Measurements from ENCODE around the gene TMTC1. TPM values are rescaled to one million over a fixed set of nuclear protein-coding genes. Genes with fewer than 3 reads are reported as not detected.

The TMTC1 gene
- total and polyA plus RNA-seq, 2 of the 8 experiments (the other 6 are each of a cell fraction or from before 2014, with no cell fraction given), result 15.4 to 20.8 TPM

DNA sequence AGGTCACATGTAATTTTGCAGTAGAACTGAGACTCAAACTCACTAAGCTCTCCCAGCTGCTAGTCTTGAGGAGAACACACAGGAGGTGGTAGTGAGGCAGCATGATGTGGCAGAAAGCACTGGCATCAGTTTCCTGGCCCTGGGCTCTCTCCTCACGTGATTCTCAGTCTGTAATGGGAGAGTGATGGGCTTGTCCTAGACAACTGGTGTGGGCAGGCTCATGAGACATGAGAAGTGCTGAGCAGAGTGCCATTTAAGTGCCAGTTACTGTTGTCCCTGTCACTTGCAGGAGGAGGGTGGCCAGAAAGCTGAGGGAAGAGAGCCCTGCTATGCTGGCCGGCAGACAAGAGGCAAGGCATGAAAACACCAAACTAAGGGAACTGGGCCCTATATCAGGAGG, 237.7 kb downstream of the TMTC1 start (continued):
- no peak for TF ChIP-seq TAF1 (IDR thresholded peaks at IDR 0.05; ENCODE audit: low read depth, low read length)
- TF ChIP-seq YY1 (IDR thresholded peaks at IDR 0.05; ENCODE audit: low read depth, low read length), result no peak
- TF ChIP-seq, protein P1, sequence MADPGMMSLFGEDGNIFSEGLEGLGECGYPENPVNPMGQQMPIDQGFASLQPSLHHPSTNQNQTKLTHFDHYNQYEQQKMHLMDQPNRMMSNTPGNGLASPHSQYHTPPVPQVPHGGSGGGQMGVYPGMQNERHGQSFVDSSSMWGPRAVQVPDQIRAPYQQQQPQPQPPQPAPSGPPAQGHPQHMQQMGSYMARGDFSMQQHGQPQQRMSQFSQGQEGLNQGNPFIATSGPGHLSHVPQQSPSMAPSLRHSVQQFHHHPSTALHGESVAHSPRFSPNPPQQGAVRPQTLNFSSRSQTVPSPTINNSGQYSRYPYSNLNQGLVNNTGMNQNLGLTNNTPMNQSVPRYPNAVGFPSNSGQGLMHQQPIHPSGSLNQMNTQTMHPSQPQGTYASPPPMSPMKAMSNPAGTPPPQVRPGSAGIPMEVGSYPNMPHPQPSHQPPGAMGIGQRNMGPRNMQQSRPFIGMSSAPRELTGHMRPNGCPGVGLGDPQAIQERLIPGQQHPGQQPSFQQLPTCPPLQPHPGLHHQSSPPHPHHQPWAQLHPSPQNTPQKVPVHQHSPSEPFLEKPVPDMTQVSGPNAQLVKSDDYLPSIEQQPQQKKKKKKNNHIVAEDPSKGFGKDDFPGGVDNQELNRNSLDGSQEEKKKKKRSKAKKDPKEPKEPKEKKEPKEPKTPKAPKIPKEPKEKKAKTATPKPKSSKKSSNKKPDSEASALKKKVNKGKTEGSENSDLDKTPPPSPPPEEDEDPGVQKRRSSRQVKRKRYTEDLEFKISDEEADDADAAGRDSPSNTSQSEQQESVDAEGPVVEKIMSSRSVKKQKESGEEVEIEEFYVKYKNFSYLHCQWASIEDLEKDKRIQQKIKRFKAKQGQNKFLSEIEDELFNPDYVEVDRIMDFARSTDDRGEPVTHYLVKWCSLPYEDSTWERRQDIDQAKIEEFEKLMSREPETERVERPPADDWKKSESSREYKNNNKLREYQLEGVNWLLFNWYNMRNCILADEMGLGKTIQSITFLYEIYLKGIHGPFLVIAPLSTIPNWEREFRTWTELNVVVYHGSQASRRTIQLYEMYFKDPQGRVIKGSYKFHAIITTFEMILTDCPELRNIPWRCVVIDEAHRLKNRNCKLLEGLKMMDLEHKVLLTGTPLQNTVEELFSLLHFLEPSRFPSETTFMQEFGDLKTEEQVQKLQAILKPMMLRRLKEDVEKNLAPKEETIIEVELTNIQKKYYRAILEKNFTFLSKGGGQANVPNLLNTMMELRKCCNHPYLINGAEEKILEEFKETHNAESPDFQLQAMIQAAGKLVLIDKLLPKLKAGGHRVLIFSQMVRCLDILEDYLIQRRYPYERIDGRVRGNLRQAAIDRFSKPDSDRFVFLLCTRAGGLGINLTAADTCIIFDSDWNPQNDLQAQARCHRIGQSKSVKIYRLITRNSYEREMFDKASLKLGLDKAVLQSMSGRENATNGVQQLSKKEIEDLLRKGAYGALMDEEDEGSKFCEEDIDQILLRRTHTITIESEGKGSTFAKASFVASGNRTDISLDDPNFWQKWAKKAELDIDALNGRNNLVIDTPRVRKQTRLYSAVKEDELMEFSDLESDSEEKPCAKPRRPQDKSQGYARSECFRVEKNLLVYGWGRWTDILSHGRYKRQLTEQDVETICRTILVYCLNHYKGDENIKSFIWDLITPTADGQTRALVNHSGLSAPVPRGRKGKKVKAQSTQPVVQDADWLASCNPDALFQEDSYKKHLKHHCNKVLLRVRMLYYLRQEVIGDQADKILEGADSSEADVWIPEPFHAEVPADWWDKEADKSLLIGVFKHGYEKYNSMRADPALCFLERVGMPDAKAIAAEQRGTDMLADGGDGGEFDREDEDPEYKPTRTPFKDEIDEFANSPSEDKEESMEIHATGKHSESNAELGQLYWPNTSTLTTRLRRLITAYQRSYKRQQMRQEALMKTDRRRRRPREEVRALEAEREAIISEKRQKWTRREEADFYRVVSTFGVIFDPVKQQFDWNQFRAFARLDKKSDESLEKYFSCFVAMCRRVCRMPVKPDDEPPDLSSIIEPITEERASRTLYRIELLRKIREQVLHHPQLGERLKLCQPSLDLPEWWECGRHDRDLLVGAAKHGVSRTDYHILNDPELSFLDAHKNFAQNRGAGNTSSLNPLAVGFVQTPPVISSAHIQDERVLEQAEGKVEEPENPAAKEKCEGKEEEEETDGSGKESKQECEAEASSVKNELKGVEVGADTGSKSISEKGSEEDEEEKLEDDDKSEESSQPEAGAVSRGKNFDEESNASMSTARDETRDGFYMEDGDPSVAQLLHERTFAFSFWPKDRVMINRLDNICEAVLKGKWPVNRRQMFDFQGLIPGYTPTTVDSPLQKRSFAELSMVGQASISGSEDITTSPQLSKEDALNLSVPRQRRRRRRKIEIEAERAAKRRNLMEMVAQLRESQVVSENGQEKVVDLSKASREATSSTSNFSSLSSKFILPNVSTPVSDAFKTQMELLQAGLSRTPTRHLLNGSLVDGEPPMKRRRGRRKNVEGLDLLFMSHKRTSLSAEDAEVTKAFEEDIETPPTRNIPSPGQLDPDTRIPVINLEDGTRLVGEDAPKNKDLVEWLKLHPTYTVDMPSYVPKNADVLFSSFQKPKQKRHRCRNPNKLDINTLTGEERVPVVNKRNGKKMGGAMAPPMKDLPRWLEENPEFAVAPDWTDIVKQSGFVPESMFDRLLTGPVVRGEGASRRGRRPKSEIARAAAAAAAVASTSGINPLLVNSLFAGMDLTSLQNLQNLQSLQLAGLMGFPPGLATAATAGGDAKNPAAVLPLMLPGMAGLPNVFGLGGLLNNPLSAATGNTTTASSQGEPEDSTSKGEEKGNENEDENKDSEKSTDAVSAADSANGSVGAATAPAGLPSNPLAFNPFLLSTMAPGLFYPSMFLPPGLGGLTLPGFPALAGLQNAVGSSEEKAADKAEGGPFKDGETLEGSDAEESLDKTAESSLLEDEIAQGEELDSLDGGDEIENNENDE (IDR thresholded peaks at IDR 0.05; ENCODE audit: insufficient replicate concordance, low read length), result no peak
- TF ChIP-seq FOSL1 (IDR thresholded peaks at IDR 0.05; ENCODE audit: insufficient read depth, low read depth, low read length), result no peak
- TF ChIP-seq POLR2AphosphoS5 (IDR thresholded peaks at IDR 0.05; ENCODE audit: low read depth, low read length), result no peak
- TF ChIP-seq EGR1 (IDR thresholded peaks at IDR 0.05; ENCODE audit: borderline replicate concordance, low read depth, low read length), result no peak
- TF ChIP-seq EZH2 (IDR thresholded peaks at IDR 0.05; ENCODE audit: low read depth, low read length, severe bottlenecking), result no peak
- peak in 1 of 2 experiments; percentile 14; a peak in 1 of 4 replicates for TF ChIP-seq RAD21 (IDR thresholded peaks at IDR 0.05 in 1 of 2, conservative IDR thresholded peaks at IDR 0.05 in 1 of 2; ENCODE audit: low read depth in 2 of 2, low read length in 2 of 2)
- TF ChIP-seq SP4 (IDR thresholded peaks at IDR 0.05; ENCODE audit: low read length), result no peak
- no peak for TF ChIP-seq GABPA (IDR thresholded peaks at IDR 0.05; ENCODE audit: borderline replicate concordance, insufficient read depth, low read length)
- TF ChIP-seq POU5F1 (IDR thresholded peaks at IDR 0.05; ENCODE audit: low read depth, low read length), result no peak
- no peak for TF ChIP-seq CTBP2 (IDR thresholded peaks at IDR 0.05; ENCODE audit: borderline replicate concordance, insufficient read depth, insufficient read length, low read length)
